Measurements from ENCODE around the gene NVL. TPM values are rescaled to one million over a fixed set of nuclear protein-coding genes. Genes with fewer than 3 reads are reported as not detected.
A peak's percentile ranks its signal among the peaks of the same experiment; 100 is the strongest.

Gene NVL
- total RNA-seq, 1 experiment from 2014 or later: 33.4 TPM

DNA sequence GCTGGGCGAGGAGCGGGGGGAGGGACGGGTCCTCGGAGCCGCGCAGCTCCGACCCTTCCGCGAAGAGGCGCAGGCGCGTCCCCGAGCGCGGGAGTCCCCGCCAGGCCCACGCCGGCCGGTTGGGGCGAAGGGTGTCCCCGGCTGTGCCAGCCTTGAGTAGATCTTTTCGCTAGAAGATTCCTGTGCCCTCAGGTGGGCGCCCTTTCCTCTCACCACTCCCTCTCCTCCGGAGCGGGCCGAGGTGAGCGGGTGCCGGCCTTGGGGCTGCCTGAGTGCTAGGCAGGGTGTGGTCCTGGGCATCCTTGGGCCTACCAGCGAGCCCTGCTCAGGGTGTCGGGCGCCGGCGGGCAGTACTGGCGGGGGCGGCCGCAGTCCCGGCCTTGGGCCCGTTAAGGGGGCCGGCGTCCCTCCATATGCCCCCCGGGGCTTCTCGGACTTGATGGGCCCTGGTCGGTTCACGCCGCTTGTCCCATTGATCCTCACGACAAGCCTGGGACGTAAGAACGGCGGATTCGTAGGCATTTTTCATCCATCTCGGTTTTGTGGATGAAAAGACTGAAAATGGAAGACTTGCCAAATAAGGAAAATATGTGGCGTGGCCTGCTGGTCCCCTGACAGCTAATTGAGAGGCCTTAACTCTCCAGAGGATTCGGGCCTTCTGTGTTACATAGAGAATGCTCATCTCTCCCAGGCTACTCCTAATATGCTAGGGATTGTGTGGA is 146.2 kb downstream of the NVL start (continued):
- TF ChIP-seq, protein P1, sequence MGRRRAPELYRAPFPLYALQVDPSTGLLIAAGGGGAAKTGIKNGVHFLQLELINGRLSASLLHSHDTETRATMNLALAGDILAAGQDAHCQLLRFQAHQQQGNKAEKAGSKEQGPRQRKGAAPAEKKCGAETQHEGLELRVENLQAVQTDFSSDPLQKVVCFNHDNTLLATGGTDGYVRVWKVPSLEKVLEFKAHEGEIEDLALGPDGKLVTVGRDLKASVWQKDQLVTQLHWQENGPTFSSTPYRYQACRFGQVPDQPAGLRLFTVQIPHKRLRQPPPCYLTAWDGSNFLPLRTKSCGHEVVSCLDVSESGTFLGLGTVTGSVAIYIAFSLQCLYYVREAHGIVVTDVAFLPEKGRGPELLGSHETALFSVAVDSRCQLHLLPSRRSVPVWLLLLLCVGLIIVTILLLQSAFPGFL (CRISPR knock-in tag; IDR thresholded peaks at IDR 0.05; ENCODE audit: borderline replicate concordance): no peak
- no peak for TF ChIP-seq GTF2I (CRISPR knock-in tag; conservative IDR thresholded peaks at IDR 0.05)
- TF ChIP-seq, protein P2, sequence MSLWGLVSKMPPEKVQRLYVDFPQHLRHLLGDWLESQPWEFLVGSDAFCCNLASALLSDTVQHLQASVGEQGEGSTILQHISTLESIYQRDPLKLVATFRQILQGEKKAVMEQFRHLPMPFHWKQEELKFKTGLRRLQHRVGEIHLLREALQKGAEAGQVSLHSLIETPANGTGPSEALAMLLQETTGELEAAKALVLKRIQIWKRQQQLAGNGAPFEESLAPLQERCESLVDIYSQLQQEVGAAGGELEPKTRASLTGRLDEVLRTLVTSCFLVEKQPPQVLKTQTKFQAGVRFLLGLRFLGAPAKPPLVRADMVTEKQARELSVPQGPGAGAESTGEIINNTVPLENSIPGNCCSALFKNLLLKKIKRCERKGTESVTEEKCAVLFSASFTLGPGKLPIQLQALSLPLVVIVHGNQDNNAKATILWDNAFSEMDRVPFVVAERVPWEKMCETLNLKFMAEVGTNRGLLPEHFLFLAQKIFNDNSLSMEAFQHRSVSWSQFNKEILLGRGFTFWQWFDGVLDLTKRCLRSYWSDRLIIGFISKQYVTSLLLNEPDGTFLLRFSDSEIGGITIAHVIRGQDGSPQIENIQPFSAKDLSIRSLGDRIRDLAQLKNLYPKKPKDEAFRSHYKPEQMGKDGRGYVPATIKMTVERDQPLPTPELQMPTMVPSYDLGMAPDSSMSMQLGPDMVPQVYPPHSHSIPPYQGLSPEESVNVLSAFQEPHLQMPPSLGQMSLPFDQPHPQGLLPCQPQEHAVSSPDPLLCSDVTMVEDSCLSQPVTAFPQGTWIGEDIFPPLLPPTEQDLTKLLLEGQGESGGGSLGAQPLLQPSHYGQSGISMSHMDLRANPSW (CRISPR knock-in tag; conservative IDR thresholded peaks at IDR 0.05; ENCODE audit: low read depth): no peak
- TF ChIP-seq, protein P3, sequence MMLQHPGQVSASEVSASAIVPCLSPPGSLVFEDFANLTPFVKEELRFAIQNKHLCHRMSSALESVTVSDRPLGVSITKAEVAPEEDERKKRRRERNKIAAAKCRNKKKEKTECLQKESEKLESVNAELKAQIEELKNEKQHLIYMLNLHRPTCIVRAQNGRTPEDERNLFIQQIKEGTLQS (CRISPR knock-in tag; conservative IDR thresholded peaks at IDR 0.05): no peak
- TF ChIP-seq CBFB (CRISPR knock-in tag; IDR thresholded peaks at IDR 0.05; ENCODE audit: low read depth): no peak
- TF ChIP-seq NFATC4 (CRISPR knock-in tag; IDR thresholded peaks at IDR 0.05): no peak
- TF ChIP-seq, protein P4, sequence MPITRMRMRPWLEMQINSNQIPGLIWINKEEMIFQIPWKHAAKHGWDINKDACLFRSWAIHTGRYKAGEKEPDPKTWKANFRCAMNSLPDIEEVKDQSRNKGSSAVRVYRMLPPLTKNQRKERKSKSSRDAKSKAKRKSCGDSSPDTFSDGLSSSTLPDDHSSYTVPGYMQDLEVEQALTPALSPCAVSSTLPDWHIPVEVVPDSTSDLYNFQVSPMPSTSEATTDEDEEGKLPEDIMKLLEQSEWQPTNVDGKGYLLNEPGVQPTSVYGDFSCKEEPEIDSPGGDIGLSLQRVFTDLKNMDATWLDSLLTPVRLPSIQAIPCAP (CRISPR knock-in tag; IDR thresholded peaks at IDR 0.05): no peak
- TF ChIP-seq, protein P5, sequence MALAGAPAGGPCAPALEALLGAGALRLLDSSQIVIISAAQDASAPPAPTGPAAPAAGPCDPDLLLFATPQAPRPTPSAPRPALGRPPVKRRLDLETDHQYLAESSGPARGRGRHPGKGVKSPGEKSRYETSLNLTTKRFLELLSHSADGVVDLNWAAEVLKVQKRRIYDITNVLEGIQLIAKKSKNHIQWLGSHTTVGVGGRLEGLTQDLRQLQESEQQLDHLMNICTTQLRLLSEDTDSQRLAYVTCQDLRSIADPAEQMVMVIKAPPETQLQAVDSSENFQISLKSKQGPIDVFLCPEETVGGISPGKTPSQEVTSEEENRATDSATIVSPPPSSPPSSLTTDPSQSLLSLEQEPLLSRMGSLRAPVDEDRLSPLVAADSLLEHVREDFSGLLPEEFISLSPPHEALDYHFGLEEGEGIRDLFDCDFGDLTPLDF (CRISPR knock-in tag; IDR thresholded peaks at IDR 0.05): peak; percentile 30; the same call in 1 of the 2 replicates
- TF ChIP-seq, protein P6, sequence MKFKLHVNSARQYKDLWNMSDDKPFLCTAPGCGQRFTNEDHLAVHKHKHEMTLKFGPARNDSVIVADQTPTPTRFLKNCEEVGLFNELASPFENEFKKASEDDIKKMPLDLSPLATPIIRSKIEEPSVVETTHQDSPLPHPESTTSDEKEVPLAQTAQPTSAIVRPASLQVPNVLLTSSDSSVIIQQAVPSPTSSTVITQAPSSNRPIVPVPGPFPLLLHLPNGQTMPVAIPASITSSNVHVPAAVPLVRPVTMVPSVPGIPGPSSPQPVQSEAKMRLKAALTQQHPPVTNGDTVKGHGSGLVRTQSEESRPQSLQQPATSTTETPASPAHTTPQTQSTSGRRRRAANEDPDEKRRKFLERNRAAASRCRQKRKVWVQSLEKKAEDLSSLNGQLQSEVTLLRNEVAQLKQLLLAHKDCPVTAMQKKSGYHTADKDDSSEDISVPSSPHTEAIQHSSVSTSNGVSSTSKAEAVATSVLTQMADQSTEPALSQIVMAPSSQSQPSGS (CRISPR knock-in tag; IDR thresholded peaks at IDR 0.05; ENCODE audit: borderline replicate concordance, low read depth): no peak
- no peak for TF ChIP-seq FOXJ3 (CRISPR knock-in tag; IDR thresholded peaks at IDR 0.05; ENCODE audit: borderline replicate concordance)
- TF ChIP-seq, protein P7, sequence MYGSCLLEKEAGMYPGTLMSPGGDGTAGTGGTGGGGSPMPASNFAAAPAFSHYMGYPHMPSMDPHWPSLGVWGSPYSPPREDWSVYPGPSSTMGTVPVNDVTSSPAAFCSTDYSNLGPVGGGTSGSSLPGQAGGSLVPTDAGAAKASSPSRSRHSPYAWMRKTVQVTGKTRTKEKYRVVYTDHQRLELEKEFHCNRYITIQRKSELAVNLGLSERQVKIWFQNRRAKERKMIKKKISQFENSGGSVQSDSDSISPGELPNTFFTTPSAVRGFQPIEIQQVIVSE (CRISPR knock-in tag; IDR thresholded peaks at IDR 0.05; ENCODE audit: borderline replicate concordance): no peak
- no peak for TF ChIP-seq SP1 (CRISPR knock-in tag; conservative IDR thresholded peaks at IDR 0.05)
- TF ChIP-seq ZNF263 (CRISPR knock-in tag; IDR thresholded peaks at IDR 0.05; ENCODE audit: low read depth): no peak
- TF ChIP-seq, protein P8, sequence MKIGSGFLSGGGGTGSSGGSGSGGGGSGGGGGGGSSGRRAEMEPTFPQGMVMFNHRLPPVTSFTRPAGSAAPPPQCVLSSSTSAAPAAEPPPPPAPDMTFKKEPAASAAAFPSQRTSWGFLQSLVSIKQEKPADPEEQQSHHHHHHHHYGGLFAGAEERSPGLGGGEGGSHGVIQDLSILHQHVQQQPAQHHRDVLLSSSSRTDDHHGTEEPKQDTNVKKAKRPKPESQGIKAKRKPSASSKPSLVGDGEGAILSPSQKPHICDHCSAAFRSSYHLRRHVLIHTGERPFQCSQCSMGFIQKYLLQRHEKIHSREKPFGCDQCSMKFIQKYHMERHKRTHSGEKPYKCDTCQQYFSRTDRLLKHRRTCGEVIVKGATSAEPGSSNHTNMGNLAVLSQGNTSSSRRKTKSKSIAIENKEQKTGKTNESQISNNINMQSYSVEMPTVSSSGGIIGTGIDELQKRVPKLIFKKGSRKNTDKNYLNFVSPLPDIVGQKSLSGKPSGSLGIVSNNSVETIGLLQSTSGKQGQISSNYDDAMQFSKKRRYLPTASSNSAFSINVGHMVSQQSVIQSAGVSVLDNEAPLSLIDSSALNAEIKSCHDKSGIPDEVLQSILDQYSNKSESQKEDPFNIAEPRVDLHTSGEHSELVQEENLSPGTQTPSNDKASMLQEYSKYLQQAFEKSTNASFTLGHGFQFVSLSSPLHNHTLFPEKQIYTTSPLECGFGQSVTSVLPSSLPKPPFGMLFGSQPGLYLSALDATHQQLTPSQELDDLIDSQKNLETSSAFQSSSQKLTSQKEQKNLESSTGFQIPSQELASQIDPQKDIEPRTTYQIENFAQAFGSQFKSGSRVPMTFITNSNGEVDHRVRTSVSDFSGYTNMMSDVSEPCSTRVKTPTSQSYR (CRISPR knock-in tag; IDR thresholded peaks at IDR 0.05): no peak
- TF ChIP-seq, protein P9, sequence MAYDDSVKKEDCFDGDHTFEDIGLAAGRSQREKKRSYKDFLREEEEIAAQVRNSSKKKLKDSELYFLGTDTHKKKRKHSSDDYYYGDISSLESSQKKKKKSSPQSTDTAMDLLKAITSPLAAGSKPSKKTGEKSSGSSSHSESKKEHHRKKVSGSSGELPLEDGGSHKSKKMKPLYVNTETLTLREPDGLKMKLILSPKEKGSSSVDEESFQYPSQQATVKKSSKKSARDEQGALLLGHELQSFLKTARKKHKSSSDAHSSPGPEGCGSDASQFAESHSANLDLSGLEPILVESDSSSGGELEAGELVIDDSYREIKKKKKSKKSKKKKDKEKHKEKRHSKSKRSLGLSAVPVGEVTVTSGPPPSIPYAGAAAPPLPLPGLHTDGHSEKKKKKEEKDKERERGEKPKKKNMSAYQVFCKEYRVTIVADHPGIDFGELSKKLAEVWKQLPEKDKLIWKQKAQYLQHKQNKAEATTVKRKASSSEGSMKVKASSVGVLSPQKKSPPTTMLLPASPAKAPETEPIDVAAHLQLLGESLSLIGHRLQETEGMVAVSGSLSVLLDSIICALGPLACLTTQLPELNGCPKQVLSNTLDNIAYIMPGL (CRISPR knock-in tag; IDR thresholded peaks at IDR 0.05): peak; percentile 77; the same call in 1 of the 2 replicates

Data from WTC11 (cell line).